ENCODE data around the gene HSPA14.
A peak's percentile ranks its signal among the peaks of the same experiment; 100 is the strongest.

Gene HSPA14

GRCh38 chr10:14837003-14837756, 926 bp upstream of the HSPA14 start:
- TF ChIP-seq CTCF (IDR thresholded peaks at IDR 0.05; ENCODE audit: low read depth, low read length), result no peak
- DNase-seq (ENCODE audit: low read depth in 2 of 2), result no peak
- H3K4me3 ChIP-seq (replicated peaks in 1 of 2; ENCODE audit: low read depth in 2 of 2, low read length in 2 of 2), result peak overlapping the region; percentile 74 to 99

- peak; percentile 16 to 26 for DNase-seq (ENCODE audit: low read depth in 2 of 2)
- H3K4me3 ChIP-seq (replicated peaks in 1 of 2; ENCODE audit: low read depth in 2 of 2, low read length in 2 of 2), result peak overlapping the region; percentile 99 to 100
- no peak for TF ChIP-seq CTCF (IDR thresholded peaks at IDR 0.05; ENCODE audit: low read depth, low read length)
These were observed 637 bp downstream of the HSPA14 start for GRCh38 chr10:14838582-14839304.

DNA sequence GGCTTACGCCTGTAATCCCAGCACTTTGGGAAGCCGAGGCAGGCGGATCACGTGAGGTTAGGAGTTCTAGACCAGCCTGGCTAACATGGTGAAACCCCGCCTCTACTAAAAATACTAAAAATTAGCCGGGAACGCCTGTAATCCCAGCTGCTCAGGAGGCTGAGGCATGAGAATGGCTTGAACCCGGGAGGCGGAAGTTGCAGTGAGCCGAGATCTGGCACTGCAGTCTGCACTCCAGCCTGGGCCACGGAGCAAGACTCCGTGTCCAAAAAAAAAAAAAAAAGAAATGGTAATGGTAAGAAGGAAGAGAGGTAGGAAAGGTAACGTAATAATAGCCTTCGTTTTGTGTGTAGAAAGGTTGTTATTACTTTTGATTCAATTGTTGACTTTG, 1.2 kb downstream of the HSPA14 start:
- no peak for TF ChIP-seq CTCF (IDR thresholded peaks at IDR 0.05; ENCODE audit: low read depth, low read length)
- peak overlapping the region; percentile 99 to 100 for H3K4me3 ChIP-seq (replicated peaks in 1 of 2; ENCODE audit: low read depth in 2 of 2, low read length in 2 of 2)
- peak in 1 of 2 donors; percentile 38 for DNase-seq (ENCODE audit: low read depth in 2 of 2)

GRCh38 chr10:14840178-14840577, 2.1 kb downstream of the HSPA14 start:
- no peak for DNase-seq (ENCODE audit: low read depth in 2 of 2)
- TF ChIP-seq CTCF (IDR thresholded peaks at IDR 0.05; ENCODE audit: low read depth, low read length), result no peak

GRCh38 chr10:14843327-14843988, 5.4 kb downstream of the HSPA14 start:
- no peak for TF ChIP-seq CTCF (IDR thresholded peaks at IDR 0.05; ENCODE audit: low read depth, low read length)
- no peak for DNase-seq (ENCODE audit: low read depth in 2 of 2)
- H3K4me3 ChIP-seq (replicated peaks in 1 of 2; ENCODE audit: low read depth in 2 of 2, low read length in 2 of 2), result no peak overlapping the region

More at GRCh38 chr10:14840178-14840577, 2.1 kb downstream of the HSPA14 start:
- H3K4me3 ChIP-seq (replicated peaks in 1 of 2; ENCODE audit: low read depth in 2 of 2, low read length in 2 of 2), result no peak overlapping the region

GRCh38 chr10:14844948-14845347, 6.8 kb downstream of the HSPA14 start:
- DNase-seq (ENCODE audit: low read depth in 2 of 2), result no peak
- H3K4me3 ChIP-seq (replicated peaks in 1 of 2; ENCODE audit: low read depth in 2 of 2, low read length in 2 of 2), result no peak overlapping the region
- TF ChIP-seq CTCF (IDR thresholded peaks at IDR 0.05; ENCODE audit: low read depth, low read length), result no peak

Data from cardiac fibroblast (primary cell).